GM21576 (cell line): ENCODE results near the gene AK4.

Experiments
- ATAC-seq: cut with Tn5 transposase; IDR thresholded peaks from one replicate; pipeline ENCODE4 v1.9.1; 2021; ENCODE audit warnings: mild to moderate bottlenecking, moderate library complexity; ENCODE audit not compliant: unreplicated experiment

The AK4 gene

DNA sequence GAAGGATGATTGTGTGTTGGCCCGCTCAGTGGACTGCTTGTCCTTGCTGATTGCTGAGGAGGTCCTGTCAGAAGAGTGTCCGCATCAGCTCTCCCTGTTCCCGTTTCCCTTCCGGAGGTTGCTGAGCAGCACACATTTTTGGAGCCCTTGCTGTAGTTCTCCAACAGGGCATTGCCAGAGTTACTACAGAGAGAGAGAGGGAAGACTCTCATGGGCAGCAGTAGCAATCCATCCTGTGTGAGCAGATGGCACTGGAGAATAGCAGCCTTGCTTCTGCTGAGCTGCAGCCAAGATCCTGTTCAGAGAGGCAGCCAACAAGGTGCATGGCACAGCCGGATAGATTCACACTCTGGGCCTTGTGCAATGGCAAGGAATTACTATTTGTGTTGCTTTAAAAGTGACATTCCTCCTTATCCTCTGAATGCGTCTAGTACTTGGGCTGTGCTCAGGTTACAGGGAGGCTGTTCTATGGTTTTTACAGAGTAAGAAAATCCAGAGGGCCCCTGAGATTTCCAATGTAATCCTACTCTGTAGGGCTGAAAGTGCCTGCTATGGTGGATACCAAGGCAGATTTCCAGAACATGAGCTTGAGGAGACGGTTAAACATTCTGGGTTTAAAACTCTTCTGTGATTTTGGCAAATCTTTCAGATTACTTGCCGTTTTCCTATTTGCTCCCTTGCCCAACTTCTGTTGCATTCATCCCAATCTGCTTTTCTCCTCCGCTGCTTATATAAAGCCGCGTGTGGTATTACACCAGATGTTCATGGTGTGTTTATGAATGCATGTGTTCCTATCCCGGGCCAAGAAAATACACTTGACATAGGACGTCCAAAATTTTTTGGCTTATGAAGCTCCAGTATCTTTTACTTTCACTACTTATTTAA is 27.4 kb downstream of the AK4 start:
- ATAC-seq, result no peak

DNA sequence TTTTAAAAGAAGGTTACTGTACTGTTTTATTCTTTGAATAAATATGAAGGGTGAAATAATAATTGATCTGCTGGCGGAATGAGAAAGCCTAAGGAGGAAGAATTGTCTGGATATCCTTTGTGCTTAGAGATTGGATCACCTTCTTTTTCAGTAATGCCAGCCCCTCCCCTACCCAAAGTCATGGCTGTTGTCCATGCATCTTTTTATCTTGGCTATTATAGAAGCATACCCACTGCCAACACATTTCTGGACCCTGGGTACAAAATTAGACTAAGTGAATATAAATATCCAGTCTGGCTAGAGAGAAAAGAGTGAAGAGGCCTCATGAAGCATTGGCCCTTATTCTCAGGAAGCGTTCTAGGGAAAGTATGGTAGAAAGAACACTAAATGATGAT is 28.1 kb downstream of the AK4 start:
- no peak for ATAC-seq

DNA sequence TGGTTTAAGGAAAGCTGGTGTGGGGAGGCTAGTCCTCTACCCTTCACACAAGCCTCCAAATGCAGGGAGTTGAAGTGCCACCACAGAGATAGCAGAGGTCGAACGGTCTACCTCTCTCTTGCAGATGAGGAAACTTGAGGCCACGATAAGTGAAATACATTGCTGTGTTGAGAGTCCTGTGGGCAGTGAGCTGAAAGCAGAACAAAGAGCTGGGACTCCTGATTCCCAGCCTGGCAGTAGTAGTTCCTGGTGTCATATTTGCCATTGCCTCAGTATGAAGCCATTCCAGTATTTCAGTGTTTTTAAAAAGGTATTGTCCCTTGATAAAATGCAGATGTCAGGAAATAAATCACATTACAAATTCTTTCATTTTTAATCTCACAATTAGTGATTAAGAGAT is 28.6 kb downstream of the AK4 start:
- no peak for ATAC-seq

DNA sequence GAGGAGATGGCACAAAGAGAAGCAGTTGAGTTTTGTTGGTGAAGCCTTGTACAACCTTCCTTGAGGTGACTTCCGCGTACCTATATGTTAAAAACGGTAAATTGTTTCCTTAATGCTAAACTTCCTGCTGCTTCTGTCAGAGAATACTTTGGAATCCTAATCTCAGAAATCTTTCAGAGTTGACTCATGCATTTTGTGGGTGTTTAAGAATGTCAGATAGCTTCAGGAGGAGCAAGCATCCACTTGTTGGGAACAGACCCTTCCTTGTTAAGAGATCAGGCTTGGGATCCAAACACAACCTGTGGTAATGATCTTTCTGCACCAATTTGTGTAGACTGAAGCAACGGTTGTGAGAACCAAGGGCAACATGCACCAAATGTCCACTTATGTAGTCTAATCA is 29.5 kb downstream of the AK4 start:
- ATAC-seq, result no peak

DNA sequence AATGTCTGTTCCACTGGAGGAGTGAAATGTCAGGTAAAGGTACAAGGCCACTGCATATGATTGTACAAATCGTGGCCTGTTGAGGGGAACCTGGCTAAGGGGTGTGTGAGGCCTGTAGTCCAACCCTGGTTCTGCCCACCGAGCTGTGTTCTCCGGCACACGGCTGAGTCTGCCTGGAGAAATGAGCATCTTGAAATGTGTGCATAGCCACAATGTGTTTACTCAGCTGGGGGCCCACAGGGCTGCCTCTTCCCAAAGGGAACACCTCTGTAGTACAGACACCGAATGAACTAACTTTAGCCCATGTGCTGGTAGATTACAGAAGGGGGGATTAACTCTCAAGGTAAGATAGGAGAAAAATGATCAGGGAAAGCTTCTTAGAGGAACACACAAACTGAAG is 30.2 kb downstream of the AK4 start:
- no peak for ATAC-seq

DNA sequence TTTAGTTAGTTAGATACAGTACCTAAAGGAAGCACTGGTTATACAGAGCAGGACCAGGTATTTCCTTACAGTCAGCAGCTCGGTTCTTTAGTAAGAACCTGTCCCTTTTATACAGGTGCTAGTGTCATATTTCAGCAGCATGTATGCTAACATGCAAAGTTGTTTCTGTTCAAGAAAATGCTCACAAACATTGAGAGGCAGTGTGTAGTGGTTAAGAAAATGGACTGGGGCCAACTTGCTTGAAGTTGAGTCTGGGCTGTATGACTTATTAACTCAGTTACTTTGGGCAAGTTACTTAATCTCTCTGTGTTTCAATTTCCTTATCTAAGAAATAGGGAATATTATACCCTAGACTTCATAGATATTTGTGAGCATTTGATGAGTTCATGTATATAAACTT is 31.1 kb downstream of the AK4 start:
- ATAC-seq, result no peak

DNA sequence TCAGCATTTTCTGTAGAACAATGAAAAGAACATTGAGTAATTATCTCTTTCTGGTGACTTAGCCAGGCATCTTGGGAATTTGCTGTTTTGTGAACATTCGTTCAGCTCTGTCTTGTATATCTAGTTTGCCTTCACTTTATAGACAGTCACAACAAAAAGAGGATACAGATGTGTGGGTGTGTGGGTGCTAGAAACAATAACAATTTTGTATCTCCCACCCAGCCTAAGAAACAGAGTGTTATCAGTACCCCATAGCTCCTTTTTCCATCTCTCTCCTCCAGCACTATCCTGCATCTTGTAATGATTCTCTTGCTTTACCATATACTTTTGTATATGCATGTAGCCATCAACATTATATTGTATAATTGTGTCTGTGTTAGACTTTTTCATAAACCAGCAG is 33.0 kb downstream of the AK4 start:
- ATAC-seq, result no peak

DNA sequence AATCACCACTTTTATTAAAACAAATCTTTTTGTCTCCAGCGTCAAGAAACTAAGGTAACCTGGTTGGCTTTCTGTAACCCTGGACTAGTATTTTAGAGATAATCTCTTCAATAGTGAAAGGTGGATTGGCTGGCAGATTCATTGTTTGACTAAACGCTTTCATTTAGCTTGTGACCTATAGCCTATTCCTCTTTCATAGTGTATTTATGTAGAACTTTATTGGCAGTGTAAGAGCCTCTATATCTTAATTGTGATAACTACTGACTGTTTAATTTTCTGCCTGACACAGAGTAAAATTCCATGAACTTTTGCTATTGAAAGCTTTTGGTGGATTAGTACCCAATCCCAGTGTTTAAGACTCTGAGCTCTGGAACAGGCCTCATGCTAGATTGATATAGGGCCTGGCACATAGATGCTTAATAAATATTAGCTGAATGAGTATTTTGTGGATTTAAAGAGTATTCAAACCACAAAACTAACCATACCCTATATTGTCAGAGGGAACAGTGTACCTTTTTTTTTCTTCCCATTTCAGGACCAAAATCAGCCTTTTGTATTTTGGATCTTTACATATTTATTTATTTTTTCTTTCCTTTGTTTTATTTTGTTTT is 34.8 kb downstream of the AK4 start:
- ATAC-seq, result no peak

DNA sequence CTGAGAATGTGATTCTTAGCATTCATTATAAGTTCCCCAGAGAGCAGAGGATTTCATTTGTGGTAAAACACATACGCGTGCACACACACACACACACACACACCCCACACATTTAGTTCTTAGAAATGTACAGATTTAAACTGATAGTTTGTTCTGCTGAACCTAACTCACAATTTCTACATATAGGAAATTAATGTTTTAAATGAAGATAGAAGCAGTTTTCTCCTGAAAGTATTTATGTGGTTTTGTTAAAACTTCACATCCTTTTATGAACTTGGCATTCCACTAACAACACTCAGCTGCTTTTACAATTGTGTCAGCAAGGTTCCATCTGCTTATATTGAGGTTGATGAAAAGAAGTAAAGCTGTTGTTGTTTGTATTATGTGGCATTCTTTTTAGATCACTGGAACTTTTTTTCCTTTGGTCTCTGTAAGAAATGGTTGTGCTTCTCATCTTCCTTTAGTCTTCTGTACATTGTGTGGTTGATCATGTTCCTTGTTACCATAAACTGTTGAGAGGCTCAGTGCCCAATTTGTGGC is 41.6 kb downstream of the AK4 start:
- ATAC-seq, result no peak

DNA sequence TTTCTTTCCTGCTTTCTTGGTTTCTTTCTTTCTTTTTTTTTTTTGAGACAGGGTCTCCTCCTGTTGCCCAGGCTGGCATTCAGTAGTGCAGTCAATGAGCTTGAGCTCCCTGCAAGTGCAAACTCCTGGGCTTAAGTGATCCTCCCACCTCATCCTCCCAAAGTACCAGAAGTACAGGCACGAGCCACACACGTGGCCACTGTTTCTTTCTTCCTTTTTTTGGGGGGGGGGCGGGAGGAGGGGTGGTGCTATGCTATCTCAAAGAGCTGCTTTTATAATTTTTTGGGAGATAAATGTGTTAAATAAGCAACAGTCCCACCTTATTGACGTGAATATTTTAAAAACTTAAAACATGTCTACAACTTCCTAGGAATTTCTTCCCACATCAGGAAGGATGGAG is 42.2 kb downstream of the AK4 start:
- no peak for ATAC-seq

DNA sequence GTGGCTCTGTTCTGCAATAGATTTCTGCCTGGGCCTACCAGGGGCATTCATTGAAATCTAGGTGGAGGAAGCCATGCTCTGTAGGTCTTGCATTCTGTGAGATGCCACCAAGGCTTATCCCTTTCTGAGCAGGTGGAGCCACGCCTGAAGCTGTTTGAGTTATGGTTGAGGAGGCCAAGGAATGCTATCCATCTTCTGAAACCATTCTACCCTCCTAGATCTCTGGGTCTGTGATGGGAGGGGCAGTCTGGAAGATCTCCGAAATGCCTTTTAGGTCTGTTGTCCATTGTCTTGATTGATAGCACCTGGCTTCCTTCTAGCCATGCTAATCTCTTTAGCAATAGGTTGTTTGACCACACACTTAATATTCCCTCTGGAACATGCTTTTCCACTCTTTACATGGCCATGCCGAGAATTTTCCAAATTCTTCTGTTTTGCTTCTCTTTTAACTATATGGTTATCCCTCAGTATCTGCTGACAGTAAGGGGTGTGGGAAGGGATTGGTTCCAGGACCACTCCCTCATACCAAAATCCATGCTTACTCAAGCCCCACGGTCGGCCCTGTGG is 45.2 kb downstream of the AK4 start:
- ATAC-seq, result no peak

DNA sequence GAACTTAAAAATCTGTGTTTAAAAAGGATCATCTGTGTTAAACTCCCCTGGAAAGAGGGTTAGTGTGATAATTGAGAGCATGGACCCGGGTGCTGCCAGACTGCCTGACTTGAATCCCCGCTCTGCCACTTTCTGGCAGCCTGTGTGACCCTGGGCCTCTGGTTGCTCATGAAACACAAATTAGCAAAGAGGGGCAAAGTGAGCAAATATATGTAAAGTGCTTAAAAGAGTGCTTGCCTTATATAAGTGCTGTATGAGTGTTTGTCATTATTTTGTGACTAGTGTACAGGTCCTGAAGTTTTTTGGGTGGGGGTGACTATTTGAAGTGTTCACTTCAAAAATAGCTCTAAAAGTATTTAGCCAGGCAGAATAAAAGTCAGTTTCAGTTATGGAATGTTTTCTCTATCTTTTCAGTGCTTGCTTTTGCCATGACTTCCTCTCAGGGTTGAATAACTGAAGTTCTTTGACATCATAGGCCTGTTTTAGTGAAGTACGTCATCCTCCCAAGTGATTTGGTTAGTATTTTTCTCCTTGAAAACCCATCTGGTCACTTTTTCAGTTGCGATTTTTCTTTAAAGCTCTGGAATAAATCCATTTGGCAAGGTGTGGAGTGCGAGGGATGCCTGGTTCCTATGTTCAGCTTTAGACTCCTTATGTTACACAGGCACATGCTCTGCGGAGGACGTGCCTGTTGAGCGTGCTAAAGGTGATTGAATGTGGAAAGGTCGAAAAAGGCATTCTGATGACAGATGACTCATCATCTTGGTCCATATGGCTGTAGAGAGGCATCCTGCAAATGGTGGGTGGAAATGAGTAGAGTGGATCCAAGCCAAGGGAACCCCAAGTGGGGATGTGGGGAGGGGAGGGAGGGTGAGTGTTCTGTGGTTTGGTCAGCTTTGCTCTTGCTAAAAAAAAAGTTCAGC is 47.8 kb downstream of the AK4 start:
- no peak for ATAC-seq

DNA sequence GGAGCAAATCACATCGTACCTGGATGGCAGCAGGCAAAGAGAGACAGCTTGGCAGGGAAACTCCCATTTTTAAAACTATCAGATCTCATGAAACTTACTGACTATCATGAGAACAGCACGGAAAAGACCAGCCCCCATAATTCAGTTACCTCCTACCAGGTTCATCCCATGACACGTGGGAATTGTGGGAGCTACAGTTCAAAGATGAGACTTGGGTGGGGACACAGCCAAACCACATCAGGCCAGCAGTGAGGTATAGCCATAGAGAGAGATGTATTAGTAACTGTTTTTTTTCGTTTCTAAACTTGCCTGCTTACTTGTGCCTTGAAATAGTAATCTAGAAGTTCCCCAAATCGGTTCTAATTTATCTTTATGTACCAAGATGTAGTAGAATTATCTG is 48.9 kb downstream of the AK4 start:
- no peak for ATAC-seq

DNA sequence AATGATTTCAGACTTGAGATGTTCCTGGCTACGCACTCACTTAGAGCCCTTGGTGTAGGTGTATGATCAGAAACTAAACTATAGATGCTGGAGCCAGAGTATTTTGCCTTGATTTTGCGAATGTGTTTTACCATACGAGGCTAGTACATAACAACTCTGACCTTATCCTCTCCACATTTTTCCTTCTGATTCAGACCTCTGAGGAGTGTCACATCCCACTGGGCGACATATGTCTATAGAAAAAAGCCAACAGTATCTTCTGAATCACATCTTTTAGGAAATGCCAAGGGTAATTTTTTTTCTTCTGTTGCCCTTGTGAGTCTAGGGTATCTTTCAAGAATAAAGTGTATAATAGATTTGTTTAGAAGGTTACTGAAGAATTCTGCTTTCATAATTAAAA is 49.6 kb downstream of the AK4 start:
- no peak for ATAC-seq

DNA sequence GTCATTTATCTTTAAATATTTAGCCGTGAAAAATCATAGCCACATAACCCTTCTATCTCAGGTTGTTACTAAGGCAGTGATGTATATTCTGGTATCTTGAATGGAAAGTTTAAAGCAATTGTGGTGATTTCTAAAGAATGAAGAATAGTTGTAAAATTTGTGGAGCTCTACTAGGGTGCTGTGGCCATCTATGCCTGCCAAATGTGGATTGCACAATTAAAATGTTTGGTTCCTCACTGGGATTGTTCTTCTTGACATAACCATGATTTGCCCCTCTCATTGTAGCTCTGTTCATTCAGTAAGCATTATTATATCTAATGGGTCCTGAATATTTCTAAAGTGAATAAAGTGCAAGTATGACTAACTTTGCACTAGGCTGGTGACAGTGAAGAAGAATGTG is 50.1 kb downstream of the AK4 start:
- no peak for ATAC-seq

DNA sequence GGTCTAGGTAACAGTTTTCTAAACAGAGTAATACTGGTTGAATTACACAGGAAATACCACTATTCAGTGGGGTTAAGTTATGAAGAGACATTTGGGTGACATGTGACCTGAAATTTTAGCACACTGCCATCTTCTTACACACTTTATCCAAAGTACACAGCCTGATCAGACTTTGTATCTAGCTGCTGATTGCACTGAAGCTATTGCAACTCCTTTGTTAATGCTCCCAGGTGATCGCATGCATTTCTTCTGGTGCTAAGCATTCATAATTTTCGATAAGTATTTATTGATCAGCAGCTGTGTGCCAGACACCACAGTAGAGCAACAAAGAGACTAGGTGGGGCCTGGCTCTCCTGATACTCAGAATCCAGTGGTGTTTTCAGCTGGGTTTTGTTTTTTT is 52.4 kb downstream of the AK4 start:
- ATAC-seq, result no peak

DNA sequence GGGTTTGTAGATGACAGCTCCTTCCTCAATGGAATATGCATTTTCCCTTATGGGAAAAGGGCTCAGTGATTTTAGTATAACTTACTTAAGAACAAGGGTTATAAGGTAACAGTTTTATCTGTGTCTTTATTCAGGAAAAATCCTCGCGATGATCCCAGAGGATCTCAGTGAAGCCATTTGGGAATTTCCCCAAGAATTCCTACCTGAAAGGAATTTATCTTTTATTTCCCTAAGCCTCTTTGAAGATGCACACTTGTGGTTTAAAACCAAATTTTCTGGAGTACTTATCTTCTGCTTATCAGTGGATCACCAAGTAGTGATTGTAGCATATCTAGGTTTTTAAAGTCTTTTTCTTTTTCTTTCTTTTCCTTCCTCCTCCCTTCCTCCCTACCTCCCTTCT is 58.8 kb downstream of the AK4 start:
- ATAC-seq, result no peak

DNA sequence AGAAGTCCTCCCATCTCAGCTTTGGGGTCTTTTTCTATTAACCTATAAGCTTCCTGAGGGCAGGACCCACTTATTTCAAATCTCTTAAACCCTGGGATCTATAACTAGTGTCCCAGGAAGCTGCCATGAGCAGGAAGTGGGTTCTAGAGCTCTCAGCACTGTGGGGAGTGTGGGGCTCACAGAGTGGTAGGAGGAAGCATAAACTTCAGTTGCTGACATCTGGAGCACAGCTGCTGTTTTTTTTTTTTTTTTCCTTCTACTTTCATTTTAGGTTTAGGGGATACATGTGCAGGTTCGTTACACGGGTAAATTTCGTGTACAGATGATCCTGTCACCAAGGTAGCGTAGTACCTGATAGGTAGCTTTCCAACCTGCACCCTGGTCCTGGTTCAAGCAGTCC is 59.3 kb downstream of the AK4 start:
- ATAC-seq, result peak; percentile 70

DNA sequence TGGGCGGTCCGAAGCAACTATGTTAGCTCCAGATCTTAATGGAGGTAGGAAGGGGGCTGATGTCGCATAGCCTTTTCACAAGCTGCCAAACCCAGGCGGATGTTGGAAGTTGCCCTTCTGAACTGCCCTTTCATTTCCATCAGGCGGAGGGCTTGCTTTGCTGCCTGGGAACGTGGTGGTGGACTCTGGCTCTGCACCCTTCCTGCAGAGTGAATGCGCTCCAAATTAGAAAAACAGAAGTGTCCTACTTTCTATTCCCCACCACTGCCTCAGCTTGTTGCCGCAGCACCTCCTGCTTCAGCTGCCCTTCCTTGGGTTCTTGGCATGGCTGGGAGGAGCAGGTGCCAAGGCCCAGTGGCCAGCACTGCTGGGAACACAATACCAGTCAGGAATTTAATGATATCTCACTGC is 60.6 kb downstream of the AK4 start:
- ATAC-seq, result no peak

DNA sequence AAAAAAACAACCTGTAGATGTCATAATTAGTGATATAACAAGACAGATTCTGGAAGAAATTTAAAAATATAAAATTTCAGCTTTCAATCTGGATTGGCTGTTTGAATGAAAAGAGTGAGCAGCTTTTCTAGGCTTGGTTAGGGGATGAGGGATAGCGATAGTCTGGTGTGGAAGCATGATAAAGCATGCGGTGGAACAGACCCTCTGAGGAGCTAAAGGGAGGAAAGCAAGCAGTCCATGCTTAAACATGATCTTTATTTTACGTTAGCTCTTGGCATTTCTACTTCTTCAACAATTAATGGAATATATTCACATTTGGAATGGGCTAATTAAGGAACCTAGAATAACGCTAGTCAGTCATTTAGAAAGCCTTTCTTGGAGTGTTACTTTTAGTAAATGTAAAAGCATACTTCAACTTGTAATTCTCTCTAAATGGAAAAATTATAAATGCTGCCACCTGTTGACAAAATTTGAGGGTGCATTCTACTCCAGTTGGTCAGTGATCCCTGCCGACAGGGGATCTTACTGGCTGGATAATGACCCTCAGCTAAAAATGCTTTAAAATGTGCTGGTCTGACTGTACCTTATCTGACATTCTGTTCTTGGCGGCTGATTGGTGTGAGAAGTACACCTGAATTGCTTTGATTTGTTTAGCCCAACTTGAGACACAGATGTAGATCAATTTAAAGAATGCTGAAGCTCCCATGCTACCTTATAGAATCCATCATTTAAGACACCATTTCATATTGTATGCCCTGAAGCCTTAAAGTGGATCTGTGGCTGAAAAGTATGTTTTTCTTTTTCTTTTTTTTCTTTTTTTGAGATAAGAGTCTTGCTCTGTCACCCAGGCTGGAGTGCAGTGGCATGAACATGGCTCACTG is 61.2 kb downstream of the AK4 start:
- ATAC-seq, result no peak
